ENCODE results near the gene PSAP. TPM values are rescaled to one million over a fixed set of nuclear protein-coding genes. Genes with fewer than 3 reads are reported as not detected.

Gene PSAP
- polyA plus RNA-seq, 4 donors = 762 to 944 (median 856) TPM

GRCh38 chr10:71830726-71831125 lies 20.3 kb downstream of the PSAP start:
- DNase-seq (ENCODE audit: low read depth in 4 of 4, low spot score in 2 of 4) = no peak

GRCh38 chr10:71829896-71830295 lies 21.2 kb downstream of the PSAP start:
- DNase-seq (ENCODE audit: low read depth in 4 of 4, low spot score in 2 of 4) = no peak

- no peak for DNase-seq (ENCODE audit: low read depth in 4 of 4, low spot score in 2 of 4)
Measured at GRCh38 chr10:71829171-71829570, 21.9 kb downstream of the PSAP start.

- DNase-seq (ENCODE audit: low read depth in 4 of 4, low spot score in 2 of 4) = no peak
Measured at GRCh38 chr10:71828702-71829101, 22.3 kb downstream of the PSAP start.

GRCh38 chr10:71827852-71828251 lies 23.2 kb downstream of the PSAP start:
- DNase-seq (ENCODE audit: low read depth in 4 of 4, low spot score in 2 of 4) = no peak

GRCh38 chr10:71825217-71825616 lies 25.8 kb downstream of the PSAP start:
- DNase-seq (ENCODE audit: low read depth in 4 of 4, low spot score in 2 of 4) = no peak

DNA sequence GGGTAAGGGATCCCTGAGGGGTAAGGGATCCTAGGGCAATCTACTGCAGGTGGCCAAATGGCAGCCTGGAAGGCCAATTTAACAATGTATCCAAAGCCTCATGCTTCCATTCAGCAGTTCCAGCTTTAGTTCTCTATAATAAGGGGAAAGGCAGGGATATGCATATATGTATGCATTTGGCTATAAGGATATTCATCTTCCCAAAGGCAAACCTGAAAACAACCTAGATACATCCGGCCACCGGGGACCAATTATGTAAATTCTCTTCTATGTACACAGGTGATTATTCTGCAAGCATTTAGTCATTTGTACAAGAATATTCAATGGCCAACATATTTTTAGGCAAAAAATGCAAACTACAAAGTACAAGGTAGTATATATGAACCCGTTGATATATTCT lies 26.7 kb downstream of the PSAP start:
- no peak for DNase-seq (ENCODE audit: low read depth in 4 of 4, low spot score in 2 of 4)

- no peak for DNase-seq (ENCODE audit: low read depth in 4 of 4, low spot score in 2 of 4)
Measured at GRCh38 chr10:71823356-71823755, 27.7 kb downstream of the PSAP start.

DNA sequence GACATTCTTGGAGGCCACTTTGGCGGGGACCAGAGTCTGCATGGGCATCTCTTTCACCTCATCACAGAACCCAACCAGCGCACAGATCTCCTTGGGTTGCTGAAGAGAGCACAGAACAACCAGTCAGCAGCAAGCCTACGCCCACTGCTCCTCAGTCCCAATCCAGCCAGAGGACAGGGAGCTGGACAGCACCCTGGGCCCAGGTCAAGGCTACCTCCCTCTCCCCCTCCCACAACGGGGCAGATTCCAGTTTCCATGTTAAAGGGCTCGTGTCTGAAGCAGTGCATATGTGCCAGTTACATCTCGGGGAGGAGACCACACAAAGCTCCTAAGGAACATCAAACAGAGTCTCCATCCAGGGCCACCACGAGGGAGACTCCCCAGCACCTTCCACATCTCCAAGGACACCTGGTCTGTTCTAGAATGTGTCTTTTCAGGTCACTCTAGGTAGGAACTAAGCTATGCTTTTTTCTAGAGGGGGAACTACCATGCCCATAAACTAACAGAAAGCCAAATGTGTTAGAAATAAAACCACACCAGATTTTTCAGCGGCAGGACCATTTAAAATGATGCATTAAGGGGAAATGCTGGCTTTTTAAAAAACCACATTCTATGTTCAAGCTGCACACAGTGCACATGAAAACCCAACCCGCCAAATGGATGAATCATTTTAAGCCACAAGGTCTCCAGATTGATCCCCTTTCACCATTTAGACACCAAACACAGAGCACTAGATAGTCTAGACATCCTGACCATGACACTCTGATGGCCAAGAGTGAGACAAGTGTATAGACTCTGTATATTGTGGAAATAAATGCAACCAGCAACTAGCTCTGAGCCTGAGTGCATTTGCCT lies 28.9 kb downstream of the PSAP start:
- no peak for DNase-seq (ENCODE audit: low read depth in 4 of 4, low spot score in 2 of 4)

GRCh38 chr10:71820966-71821365 lies 30.1 kb downstream of the PSAP start:
- DNase-seq (ENCODE audit: low read depth in 4 of 4, low spot score in 2 of 4) = no peak

GRCh38 chr10:71819985-71820384 lies 31.1 kb downstream of the PSAP start:
- DNase-seq (ENCODE audit: low read depth in 4 of 4, low spot score in 2 of 4) = no peak

- no peak for DNase-seq (ENCODE audit: low read depth in 4 of 4, low spot score in 2 of 4)
Measured at GRCh38 chr10:71819441-71819861, 31.6 kb downstream of the PSAP start.

DNA sequence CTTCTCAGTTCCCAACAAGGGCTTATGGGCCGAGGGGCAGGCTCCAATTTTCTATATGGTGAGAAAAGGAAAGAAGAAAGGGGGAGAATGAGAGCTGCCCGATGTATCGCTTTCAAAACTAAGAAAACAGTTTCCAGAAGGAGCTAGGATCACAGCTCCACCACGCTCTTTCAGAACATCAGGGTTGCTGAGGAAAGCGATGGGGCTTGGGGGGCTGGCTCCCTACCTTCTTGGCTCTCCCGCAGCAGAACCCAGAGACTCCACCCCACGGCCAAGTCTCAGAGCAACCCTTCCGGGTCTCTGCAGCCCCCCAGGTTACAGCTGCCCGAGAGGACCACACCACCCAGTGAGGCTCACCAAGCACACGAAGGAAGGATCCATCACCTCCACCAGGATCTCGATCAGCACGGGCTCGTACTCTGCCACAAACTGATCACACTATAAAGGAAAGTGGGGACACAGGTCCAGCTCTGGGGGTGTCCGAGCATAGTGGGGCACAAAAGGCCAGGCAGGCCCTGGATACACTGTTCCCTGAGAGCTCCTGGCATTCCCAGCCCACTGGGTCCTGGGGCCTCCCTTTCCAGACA lies 32.3 kb downstream of the PSAP start:
- DNase-seq (ENCODE audit: low read depth in 4 of 4, low spot score in 2 of 4) = no peak

GRCh38 chr10:71817831-71818655 lies 33.0 kb downstream of the PSAP start:
- DNase-seq (ENCODE audit: low read depth in 4 of 4, low spot score in 2 of 4) = no peak

DNA sequence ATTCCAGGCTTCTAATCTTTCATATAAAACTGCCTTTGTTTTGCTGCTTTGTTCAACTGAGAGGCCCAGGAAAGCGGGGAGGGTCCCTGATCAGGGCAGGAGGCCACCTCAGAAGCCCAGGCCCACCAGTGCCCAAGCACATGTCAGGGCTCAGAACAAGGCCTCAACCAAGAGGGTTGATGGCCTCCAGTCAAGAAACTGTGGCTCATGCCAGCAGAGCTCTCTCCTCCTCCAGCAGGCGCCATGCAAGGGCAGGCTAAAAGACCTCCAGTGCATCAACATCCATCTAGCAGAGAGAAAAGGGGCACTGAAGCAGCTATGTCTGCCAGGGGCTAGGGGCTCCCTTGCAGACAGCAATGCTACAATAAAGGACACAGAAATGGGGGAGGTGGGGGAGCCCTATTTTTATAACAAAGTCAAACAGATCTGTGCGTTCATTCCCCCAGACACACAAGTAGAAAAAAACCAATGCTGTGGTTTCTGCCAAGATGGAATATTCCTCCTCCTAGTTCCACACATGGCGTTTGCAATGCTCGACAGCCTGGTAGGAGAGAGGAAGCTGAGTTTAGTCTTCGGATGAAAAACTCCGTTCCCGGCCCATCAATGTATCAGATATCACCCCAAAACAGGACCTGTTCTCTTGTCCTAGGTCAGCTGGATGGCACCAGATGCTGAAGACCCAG lies 34.0 kb downstream of the PSAP start:
- DNase-seq (ENCODE audit: low read depth in 4 of 4, low spot score in 2 of 4) = no peak

- DNase-seq (ENCODE audit: low read depth in 4 of 4, low spot score in 2 of 4) = no peak
Measured at GRCh38 chr10:71816421-71816851, 34.6 kb downstream of the PSAP start.

- no peak for DNase-seq (ENCODE audit: low read depth in 4 of 4, low spot score in 2 of 4)
Measured at GRCh38 chr10:71815515-71816130, 35.4 kb downstream of the PSAP start.

- DNase-seq (ENCODE audit: low read depth in 4 of 4, low spot score in 2 of 4) = no peak
Measured at GRCh38 chr10:71814922-71815411, 36.1 kb downstream of the PSAP start.

- no peak for DNase-seq (ENCODE audit: low read depth in 4 of 4, low spot score in 2 of 4)
Measured at GRCh38 chr10:71812913-71813590, 38.0 kb downstream of the PSAP start.
